GM20431 (cell line): Measurements from ENCODE around the gene UCKL1.
"Not testable (repeated sequence)": the region's sequence is repeated elsewhere in the genome, so short reads cannot be mapped to it uniquely, and the experiment has no call there.

ENCODE experiments used
- in situ Hi-C: fragments of 300-500 bp; cut with MseI, MboI; formaldehyde crosslinking; loops from one replicate; pipeline ENCODE4 v1.15.0; 2020; ENCODE audit warnings: low sequenced_read_pairs; ENCODE audit not compliant: unreplicated experiment

Gene UCKL1

DNA sequence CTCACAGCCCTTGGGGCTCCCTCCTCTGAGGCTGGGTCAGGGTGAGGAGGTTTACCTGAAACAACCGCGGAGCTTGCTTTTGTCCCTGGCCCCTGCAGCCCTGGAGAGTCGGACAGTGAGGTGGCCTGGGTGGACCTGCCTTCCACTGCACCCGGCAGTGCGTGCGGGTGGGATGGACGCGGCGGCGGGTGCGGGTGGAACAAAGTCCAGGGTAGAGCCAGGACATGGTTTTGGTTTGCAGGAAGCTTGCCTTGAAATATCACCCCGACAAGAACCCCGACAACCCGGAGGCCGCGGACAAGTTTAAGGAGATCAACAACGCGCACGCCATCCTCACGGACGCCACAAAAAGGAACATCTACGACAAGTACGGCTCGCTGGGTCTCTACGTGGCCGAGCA is 27.1 kb downstream of the UCKL1 start:
- in situ Hi-C loops, result no loop called here

DNA sequence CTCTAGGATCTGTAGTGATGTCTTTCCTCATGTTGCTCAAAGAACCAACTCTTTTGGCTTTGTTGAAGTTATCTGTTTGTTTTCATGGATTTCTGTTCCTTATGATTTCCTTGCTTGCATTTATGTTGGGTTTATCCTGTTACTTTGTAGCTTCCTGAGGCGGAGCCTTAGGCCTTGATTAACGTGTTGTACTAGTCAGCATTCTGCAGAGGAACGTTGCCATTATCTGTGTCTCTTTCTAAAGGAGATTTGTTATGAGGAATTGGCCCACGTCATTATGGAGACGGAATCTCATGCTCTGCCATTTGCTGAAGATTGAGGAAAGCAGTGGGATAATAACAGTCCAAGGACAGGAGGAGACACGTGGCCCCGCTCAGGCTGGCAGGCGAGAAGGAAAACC is 29.9 kb downstream of the UCKL1 start:
- in situ Hi-C loops, result no loop called here

DNA sequence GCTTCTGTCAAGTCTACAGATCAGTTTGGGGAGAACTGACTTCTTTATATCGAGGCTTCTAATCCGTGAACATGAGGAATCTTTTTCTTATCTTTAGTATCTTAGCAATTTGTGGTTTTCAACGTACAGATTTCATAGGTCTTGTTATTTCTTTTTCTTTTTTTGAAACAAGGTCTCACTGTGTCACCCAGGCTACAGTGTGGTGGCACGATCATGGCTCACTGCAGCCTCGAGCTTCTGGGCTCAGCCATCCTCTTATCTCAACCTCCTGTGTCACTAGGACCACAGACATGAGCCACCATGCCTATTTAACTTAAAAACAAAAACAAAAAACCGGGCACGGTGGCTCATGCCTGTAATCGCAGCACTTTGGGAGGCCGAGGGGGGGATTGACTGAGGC is 32.0 kb downstream of the UCKL1 start:
- in situ Hi-C loops, result no loop called here

GRCh38 chr20:63923651-63924050 is 32.6 kb downstream of the UCKL1 start:
- in situ Hi-C loops, result no loop called here

DNA sequence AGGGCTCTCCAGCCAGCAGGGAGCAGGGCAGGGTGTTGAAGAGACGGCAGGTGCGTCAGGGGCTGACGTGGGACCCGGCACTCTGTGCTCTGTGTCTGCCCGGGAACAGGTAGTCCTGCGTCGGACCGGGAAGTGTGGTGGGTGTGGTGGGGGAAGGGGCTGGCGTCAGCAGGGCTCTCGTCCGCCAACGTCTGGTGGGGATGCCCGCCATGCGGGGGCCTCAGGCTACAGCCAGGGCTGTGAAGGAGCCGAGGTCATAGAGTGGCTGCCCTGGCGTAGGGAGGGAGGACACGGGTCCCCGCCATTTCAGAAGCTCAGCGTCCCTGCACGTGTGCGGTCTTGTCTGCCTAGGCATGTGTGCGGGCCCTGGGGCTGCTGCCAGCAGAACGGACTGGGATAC is 36.0 kb downstream of the UCKL1 start:
- in situ Hi-C loops, result no loop called here

DNA sequence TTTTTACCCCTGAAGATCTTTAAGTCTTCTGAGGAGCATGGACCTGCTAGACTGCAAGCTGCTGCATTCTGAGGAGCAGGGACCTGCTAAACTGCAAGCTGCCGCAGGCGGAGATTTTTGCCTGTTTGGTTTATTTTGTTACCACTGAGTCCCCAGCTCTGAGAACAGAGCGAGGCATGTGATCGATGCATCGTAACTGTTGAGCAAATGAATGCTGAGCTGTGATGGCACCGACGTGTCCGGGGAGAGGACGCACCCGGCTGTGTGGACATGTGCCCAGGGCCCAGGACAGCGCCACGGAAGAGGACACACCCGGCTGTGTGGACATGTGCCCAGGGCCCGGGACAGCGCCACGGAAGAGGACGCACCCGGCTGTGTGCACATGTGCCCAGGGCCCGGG is 37.1 kb downstream of the UCKL1 start:
- in situ Hi-C loops, result no loop called here

DNA sequence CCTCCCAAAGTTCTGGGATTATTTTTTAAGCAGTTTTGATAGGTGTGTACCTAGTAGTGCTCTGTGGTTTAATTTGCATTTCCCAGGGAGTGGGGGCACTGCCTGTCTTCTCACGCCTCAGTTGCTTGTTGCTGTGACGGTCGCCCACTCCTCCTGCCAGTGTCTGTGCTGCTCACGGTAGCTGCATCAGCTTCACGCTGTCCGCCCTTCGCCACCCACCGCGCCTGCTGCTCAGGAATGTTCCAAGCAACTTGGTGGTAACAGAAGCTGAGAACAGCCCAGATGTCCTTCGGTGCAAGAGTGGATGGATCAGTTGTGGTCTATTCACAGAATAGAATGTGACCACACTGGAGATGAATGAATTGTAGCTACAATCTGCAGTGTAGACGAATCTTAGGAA is 38.4 kb downstream of the UCKL1 start:
- in situ Hi-C loops, result no loop called here

DNA sequence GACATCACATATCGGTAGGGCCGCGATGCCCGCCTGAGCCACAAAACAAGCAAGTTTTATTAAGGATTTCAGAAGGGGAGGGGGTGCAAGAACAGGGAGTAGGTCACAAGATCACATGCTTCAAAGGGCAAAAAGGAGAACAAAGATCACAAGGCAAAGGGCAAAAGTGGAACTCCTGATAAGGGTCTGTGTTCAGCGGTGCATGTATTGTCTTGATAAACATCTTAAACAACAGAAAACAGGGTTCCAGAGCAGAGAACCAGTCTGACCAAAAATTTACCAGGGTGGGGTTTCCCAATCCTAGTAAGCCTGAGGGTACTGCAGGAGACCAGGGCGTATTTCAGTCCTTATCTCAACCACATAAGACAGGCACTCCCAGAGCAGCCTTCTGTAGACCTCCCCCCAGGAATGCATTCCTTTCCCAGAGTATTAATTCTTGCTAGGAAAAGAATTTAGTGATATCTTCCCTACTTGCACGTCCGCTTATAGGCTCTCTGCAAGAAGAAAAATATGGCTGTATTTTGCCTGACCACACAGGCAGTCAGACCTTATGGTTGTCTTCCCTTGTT is 39.8 kb downstream of the UCKL1 start:
- in situ Hi-C loops, result not testable (repeated sequence)

DNA sequence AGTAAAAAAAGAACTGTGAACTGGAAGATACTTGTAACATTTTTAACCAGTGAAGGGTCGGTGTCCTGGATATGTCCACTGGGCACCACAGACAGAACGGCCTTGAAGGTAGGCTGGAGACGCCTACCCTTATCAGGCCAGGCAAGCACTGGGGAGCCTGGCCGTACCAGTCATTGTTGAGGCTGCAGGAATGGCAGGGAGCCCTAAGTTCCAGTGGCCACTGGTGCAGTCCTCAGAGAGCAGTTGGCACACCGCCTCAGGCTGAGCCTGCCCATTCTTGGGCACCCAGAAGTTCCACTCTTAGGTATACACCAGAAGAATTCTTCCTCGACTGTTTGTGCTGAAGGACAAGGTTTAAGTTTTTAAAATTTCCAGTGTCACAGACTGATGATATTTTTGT is 40.7 kb downstream of the UCKL1 start:
- in situ Hi-C loops, result no loop called here

DNA sequence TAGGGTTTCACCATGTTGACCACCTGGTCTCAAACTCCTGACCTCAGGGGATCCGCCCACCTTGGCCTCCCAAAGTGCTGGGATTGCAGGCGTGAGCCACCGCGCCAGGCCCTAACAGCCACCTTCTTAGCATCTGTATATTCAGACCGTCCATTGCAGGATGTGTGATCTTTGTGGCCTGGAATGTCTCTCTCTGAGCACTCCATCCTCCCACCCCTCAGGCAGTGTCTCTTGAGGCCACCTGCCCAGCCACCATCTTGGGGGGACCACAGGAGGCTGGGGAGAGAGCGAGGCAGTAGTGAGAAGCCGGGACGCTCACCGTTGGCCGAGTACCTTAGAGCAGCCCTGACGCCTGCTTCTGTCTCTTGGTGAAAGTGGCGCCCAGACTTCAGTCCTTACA is 42.4 kb downstream of the UCKL1 start:
- in situ Hi-C loops, result no loop called here

- in situ Hi-C loops, result no loop called here
Measured at GRCh38 chr20:63911176-63911575, 45.0 kb downstream of the UCKL1 start.

DNA sequence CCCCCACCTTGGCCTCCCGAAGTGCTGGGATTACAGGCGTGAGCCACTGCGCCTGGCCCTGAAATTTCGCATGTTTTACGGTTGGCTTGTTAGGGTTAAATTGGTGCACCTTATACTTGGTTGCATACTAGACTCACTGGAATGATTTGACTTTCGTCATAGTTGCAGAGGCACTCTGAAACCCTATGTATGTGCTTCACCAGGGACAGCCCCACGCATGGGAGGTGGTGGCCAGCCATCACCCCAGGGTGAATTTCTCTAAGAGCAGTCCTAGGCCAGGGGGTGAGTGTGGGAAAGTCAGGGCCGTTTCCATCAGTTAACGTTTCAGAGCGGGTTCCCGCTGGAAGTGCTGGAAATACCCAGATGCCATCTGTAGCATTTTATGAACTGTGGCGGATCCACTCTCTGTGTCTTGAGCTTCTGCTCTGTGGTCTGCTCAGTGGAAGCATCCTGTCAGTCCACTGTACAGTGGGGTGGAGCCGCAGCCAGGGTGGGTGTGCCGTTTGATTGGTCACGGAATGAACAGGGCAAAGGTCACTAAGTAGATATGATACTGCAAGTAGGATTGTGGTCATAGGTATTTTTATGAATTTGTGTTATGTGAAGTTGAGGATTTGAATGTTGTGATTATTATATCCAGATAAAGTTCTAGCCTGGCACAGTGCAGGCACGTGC is 48.1 kb downstream of the UCKL1 start:
- in situ Hi-C loops, result no loop called here

GRCh38 chr20:63903796-63904561 is 52.2 kb downstream of the UCKL1 start:
- in situ Hi-C loops, result no loop called here

GRCh38 chr20:63900413-63900812 is 55.8 kb downstream of the UCKL1 start:
- in situ Hi-C loops, result no loop called here

- in situ Hi-C loops, result no loop called here
Measured at GRCh38 chr20:63898882-63899558, 57.2 kb downstream of the UCKL1 start.

DNA sequence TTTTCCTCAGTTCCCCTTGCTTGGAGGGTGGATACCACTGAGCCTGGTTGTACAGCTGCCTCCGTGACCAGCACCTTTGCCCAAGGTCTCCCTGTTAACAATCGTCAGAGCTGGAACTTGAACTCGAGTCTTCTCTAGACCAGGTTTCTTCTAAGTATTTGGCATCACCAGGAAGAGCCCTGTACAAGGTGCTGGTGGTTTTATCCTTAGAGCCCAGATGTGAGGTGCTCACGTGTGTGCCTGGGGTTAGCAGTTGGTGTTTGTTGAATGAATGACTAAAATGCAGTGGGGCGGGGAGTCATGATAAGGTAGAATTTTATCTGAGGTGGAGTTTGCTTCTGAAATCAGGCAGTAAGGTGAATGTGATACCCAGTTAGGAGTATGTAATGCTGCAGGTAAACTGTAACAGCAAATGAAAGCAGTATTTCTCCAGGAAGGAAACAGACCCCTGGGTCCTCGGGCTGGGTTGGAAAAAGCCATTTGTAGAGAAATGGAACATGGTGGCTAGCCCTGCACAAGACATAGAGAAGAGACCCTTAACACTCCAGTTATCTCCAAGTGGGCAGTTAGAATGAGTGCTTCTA is 58.1 kb downstream of the UCKL1 start:
- in situ Hi-C loops, result no loop called here

- in situ Hi-C loops, result no loop called here
Measured at GRCh38 chr20:63896264-63897105, 59.7 kb downstream of the UCKL1 start.

- in situ Hi-C loops, result no loop called here
Measured at GRCh38 chr20:63895952-63896263, 60.3 kb downstream of the UCKL1 start.

GRCh38 chr20:63895202-63895951 is 60.8 kb downstream of the UCKL1 start:
- in situ Hi-C loops, result no loop called here
